Stimulated activated effector memory CD8-positive, alpha-beta T cell treated with anti-CD3 and anti-CD28 coated beads, Interleukin-12 subunit alpha, Interleukin-12 subunit beta, amount 100 ng/mL, for 72 hours (primary cell): ENCODE data around the gene OR2A25.
"Not testable (repeated sequence)": the region's sequence is repeated elsewhere in the genome, so short reads cannot be mapped to it uniquely, and the experiment has no call there.

Experiments
- ATAC-seq: fragments of 150-1000 bp; cut with Tn5 transposase; 2 replicates; pipeline ENCODE4 v1.10.0; 2021
- DNase-seq, 2 donors: peaks; one replicate each; pipeline ENCODE4 v3.0.0; 2021 to 2022; ENCODE audit warnings: low spot score in 2 of 2
- H3K27ac Mint-ChIP-seq: one replicate; pipeline ENCODE4 v1.8.0; 2022; ENCODE audit warnings: mild to moderate bottlenecking, mixed read lengths
- H3K36me3 Mint-ChIP-seq: one replicate; pipeline ENCODE4 v1.8.0; 2022; ENCODE audit warnings: mild to moderate bottlenecking, mixed read lengths
- H3K4me1 Mint-ChIP-seq: one replicate; pipeline ENCODE4 v1.8.0; 2022; ENCODE audit warnings: mixed read lengths
- H3K4me3 Mint-ChIP-seq: one replicate; pipeline ENCODE4 v1.8.0; 2022; ENCODE audit warnings: mild to moderate bottlenecking, mixed read lengths
- H3K9me3 Mint-ChIP-seq: one replicate; pipeline ENCODE4 v1.8.0; 2022; ENCODE audit warnings: mixed read lengths

Gene OR2A25

GRCh38 chr7:144048648-144049047 lies 21.0 kb upstream of the OR2A25 start, which contains the start of gene OR2A5:
TSS of gene OR2A5 (plus strand) at chr7:144048948. CDS start at chr7:144050402, 1,454 bp downstream.
- Mint-ChIP-seq H3K4me1 (no peaks in the 10 kb centered on the region), H3K27ac (no peak within 1 kb of the TSS), H3K4me3 (no peak within 1 kb of the TSS), H3K36me3 (no peaks in the 10 kb centered on the region), H3K9me3 (no peaks in the 10 kb centered on the region)
- DNase-seq (no peak), ATAC-seq (no peak)

GRCh38 chr7:144049491-144049890 lies 20.1 kb upstream of the OR2A25 start:
- Mint-ChIP-seq H3K4me3 (no peak overlapping the region), H3K36me3 (no peaks in the 10 kb centered on the region), H3K27ac (no peak overlapping the region), H3K4me1 (no peaks in the 10 kb centered on the region), H3K9me3 (no peaks in the 10 kb centered on the region)
- DNase-seq (no peak), ATAC-seq (no peak)

- Mint-ChIP-seq H3K27ac (no peak overlapping the region), H3K9me3 (no peaks in the 10 kb centered on the region), H3K4me3 (no peak overlapping the region), H3K4me1 (no peaks in the 10 kb centered on the region), H3K36me3 (no peaks in the 10 kb centered on the region)
- ATAC-seq, result peak; percentile 8
- no peak for DNase-seq
Measured at GRCh38 chr7:144050093-144050492, 19.5 kb upstream of the OR2A25 start.

- not testable (repeated sequence) for ATAC-seq, H3K4me1 Mint-ChIP-seq, H3K4me3 Mint-ChIP-seq, H3K36me3 Mint-ChIP-seq, DNase-seq, H3K27ac Mint-ChIP-seq, H3K9me3 Mint-ChIP-seq
Measured at GRCh38 chr7:144050884-144051283, 18.7 kb upstream of the OR2A25 start.

GRCh38 chr7:144057954-144058353 lies 11.7 kb upstream of the OR2A25 start:
- Mint-ChIP-seq H3K4me3 (no peak overlapping the region), H3K36me3 (no peaks in the 10 kb centered on the region), H3K4me1 (no peaks in the 10 kb centered on the region), H3K9me3 (peaks cover 8% of the 10 kb centered on the region), H3K27ac (no peak overlapping the region)
- DNase-seq (no peak), ATAC-seq (no peak)

DNA sequence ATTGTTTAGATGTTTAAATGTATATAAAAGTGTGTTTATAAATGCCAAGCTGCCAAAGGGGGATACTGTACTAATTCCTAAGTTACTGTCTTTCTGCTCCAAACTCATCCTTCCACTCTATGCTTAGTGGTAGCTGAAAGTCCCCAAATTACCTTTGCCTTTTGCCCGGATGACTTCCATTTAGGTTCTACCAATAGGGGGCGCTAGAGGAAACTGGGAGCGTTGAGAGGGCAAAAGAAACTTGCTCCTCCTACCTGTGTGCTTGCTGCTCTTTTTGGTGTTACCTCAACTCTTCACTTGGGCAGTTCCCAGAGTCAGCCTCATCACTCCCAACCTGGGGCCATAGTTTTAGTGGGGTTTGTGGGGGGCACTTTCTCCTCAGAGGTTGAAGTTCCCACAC lies 5.9 kb upstream of the OR2A25 start:
- H3K4me3 Mint-ChIP-seq, result no peak overlapping the region
- H3K36me3 Mint-ChIP-seq, result no peaks in the 10 kb centered on the region
- DNase-seq (no peak), ATAC-seq (no peak)
- no peaks in the 10 kb centered on the region for H3K4me1 Mint-ChIP-seq
- H3K27ac Mint-ChIP-seq, result no peak overlapping the region
- H3K9me3 Mint-ChIP-seq, result peaks cover 8% of the 10 kb centered on the region

DNA sequence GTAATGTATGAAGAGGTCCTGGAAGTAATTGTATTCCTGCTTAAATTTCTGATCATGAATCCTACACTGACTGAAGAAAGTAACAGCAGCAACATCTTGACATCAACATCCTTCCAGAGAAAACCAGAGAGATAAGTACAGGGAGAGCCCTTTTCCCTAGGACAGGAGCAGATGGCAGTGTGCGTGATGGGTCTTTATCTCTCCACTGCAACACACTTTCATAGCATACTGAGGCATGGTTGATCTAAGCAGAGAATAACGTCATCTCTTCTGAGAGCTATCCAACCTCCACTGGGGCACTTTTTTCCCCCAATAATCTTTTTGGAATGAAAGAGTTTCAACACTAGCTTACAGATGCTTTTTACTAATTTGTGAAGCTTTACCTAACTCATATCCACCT lies 342 bp downstream of the OR2A25 start:
- ATAC-seq (no peak), DNase-seq (no peak)
- Mint-ChIP-seq H3K36me3 (no peaks in the 10 kb centered on the region), H3K4me3 (no peak overlapping the region), H3K4me1 (no peaks in the 10 kb centered on the region), H3K27ac (no peak overlapping the region), H3K9me3 (no peaks in the 10 kb centered on the region)

DNA sequence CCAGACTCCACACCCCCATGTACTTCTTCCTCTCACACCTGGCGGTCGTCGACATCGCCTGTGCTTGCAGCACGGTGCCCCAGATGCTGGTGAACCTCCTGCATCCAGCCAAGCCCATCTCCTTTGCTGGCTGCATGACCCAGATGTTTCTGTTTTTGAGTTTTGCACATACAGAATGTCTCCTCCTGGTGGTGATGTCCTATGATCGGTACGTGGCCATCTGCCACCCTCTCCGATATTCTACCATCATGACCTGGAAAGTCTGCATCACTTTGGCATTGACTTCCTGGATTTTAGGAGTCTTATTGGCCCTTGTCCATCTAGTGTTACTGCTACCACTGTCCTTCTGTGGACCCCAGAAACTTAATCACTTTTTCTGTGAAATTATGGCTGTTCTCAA lies 4.8 kb downstream of the OR2A25 start:
- no peak overlapping the region for H3K4me3 Mint-ChIP-seq

GRCh38 chr7:144085978-144086377 lies 16.4 kb downstream of the OR2A25 start, which contains the start of gene OR2A12:
TSS of gene OR2A12 (plus strand) at chr7:144086278. CDS start at chr7:144095108, 8,830 bp downstream.
- DNase-seq (no peak), ATAC-seq (no peak)
- no peaks in the 10 kb centered on the region for H3K36me3 Mint-ChIP-seq
- peaks cover 4% of the 10 kb centered on the region for H3K9me3 Mint-ChIP-seq
- H3K27ac Mint-ChIP-seq, result no peak within 1 kb of the TSS
- no peaks in the 10 kb centered on the region for H3K4me1 Mint-ChIP-seq
- H3K4me3 Mint-ChIP-seq, result no peak within 1 kb of the TSS

More for the DNA sequence above, 4.8 kb downstream of the OR2A25 start:
- no peaks in the 10 kb centered on the region for H3K4me1 Mint-ChIP-seq
- H3K36me3 Mint-ChIP-seq, result no peaks in the 10 kb centered on the region
- DNase-seq (no peak), ATAC-seq (no peak)
- H3K9me3 Mint-ChIP-seq, result no peaks in the 10 kb centered on the region
- no peak overlapping the region for H3K27ac Mint-ChIP-seq

- H3K27ac Mint-ChIP-seq, result no peak overlapping the region
- H3K9me3 Mint-ChIP-seq, result peaks cover 4% of the 10 kb centered on the region
- H3K4me1 Mint-ChIP-seq, result no peaks in the 10 kb centered on the region
- no peak for ATAC-seq
- no peak for DNase-seq
- no peaks in the 10 kb centered on the region for H3K36me3 Mint-ChIP-seq
- no peak overlapping the region for H3K4me3 Mint-ChIP-seq
Measured at GRCh38 chr7:144086730-144087129, 17.1 kb downstream of the OR2A25 start.

DNA sequence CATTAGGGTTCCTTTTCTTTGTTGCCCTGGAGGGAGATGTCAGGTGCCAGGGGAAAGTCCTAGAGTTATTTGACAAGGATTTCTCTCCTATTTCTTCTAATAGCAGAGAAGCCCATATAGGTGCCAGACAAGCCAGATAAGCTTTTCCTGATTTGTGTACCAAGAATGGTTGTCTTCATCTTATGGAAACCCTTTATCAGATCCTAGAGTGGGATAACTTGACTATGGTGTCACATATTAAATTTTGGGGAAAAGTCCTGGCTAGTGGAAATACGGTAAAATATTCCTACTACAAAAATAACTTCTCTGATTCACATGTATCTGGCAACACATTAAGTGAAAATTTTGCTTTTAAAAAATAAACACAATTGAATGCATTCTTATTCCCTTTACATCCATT lies 17.6 kb downstream of the OR2A25 start:
- Mint-ChIP-seq H3K27ac (no peak overlapping the region), H3K9me3 (peaks cover 4% of the 10 kb centered on the region), H3K4me3 (no peak overlapping the region), H3K36me3 (no peaks in the 10 kb centered on the region), H3K4me1 (no peaks in the 10 kb centered on the region)
- DNase-seq (no peak), ATAC-seq (no peak)

DNA sequence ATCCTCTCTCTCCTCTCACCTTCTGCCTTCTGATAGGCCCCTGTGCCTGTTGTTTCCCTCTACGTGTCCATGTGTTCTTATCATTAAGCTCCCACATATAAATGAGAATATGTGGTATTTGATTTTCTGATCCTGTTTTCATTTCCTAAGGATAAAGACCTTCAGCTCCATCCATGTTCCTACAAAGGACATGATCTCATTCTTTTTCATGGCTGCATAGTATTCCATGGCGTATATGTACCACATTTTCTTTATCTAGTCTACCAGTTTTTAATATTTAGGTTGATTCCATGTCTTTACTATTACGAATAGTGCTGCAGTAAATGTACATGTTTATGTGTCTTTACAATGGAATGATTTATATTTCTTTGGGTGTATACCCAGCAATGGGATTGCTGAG lies 21.1 kb downstream of the OR2A25 start:
- no peak for DNase-seq
- peaks cover 4% of the 10 kb centered on the region for H3K9me3 Mint-ChIP-seq
- H3K27ac Mint-ChIP-seq, result no peak overlapping the region
- no peaks in the 10 kb centered on the region for H3K36me3 Mint-ChIP-seq
- H3K4me3 Mint-ChIP-seq, result no peak overlapping the region
- ATAC-seq, result no peak
- no peaks in the 10 kb centered on the region for H3K4me1 Mint-ChIP-seq

DNA sequence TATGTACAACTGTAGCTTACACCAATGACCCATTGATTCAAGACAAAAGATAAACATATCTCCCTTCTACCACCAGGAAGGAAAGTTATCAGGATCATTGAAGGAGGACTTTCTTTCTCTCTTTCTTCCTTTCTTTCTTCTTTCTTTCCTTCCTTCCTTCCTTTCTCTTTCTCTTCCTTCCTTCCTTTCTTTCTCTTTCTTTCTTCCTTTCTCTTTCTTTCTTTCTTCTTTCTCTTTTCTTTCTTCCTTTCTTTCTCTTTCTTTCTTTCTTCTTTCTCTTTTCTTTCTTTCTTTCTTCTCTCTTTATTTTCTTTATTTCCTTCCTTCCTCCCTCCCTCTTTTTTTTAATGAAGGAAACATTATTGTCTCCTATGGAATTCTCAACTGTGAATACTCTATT lies 29.2 kb downstream of the OR2A25 start:
- H3K36me3 Mint-ChIP-seq, result no peaks in the 10 kb centered on the region
- no peaks in the 10 kb centered on the region for H3K9me3 Mint-ChIP-seq
- no peaks in the 10 kb centered on the region for H3K4me1 Mint-ChIP-seq
- DNase-seq, result no peak
- ATAC-seq, result no peak
- H3K27ac Mint-ChIP-seq, result no peak overlapping the region
- no peak overlapping the region for H3K4me3 Mint-ChIP-seq

GRCh38 chr7:144100607-144101006 lies 31.0 kb downstream of the OR2A25 start:
- ATAC-seq, result no peak
- no peak for DNase-seq
- Mint-ChIP-seq H3K4me3 (no peak overlapping the region), H3K4me1 (no peaks in the 10 kb centered on the region), H3K27ac (no peak overlapping the region), H3K36me3 (no peaks in the 10 kb centered on the region), H3K9me3 (no peaks in the 10 kb centered on the region)

DNA sequence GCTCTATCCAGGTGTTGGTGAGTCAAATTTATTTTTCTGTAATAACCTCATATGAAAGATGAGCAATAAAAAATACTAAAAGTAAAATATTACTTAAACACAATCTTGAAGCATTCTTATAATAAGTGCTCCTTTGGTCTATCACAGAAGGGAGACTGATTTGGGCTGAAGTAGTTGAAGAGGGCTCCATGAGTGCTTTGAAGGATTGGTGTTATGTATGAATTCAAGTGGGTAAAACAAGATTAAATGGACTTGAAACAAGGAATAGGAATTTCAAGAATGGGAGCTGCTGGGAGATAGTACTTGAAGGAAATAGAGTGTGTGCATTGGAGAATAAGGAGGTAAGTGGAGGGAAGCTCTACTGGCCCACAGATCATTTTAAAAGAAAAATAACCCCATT lies 32.4 kb downstream of the OR2A25 start:
- no peak overlapping the region for H3K27ac Mint-ChIP-seq
- no peaks in the 10 kb centered on the region for H3K4me1 Mint-ChIP-seq
- H3K36me3 Mint-ChIP-seq, result no peaks in the 10 kb centered on the region
- no peak for ATAC-seq
- no peaks in the 10 kb centered on the region for H3K9me3 Mint-ChIP-seq
- no peak for DNase-seq
- H3K4me3 Mint-ChIP-seq, result no peak overlapping the region

GRCh38 chr7:144105211-144105610 lies 35.6 kb downstream of the OR2A25 start:
- no peaks in the 10 kb centered on the region for H3K4me1 Mint-ChIP-seq
- no peak for ATAC-seq
- no peaks in the 10 kb centered on the region for H3K36me3 Mint-ChIP-seq
- no peaks in the 10 kb centered on the region for H3K9me3 Mint-ChIP-seq
- H3K4me3 Mint-ChIP-seq, result no peak overlapping the region
- no peak overlapping the region for H3K27ac Mint-ChIP-seq
- no peak for DNase-seq

GRCh38 chr7:144109283-144109682 lies 39.7 kb downstream of the OR2A25 start, which contains the start of gene OR2A2:
TSS of gene OR2A2 (plus strand) at chr7:144109583. CDS start at chr7:144109583, 0 bp downstream.
- ATAC-seq (no peak), DNase-seq (no peak)
- Mint-ChIP-seq H3K36me3 (no peaks in the 10 kb centered on the region), H3K4me3 (no peak within 1 kb of the TSS), H3K9me3 (no peaks in the 10 kb centered on the region), H3K27ac (no peak within 1 kb of the TSS), H3K4me1 (no peaks in the 10 kb centered on the region)
